GM12892 (cell line): ENCODE data around the gene SV2B.

Source experiments
- POLR2A ChIP-seq: IDR thresholded peaks from 2 replicates; pipeline ENCODE4 v1.6.1; 2011; ENCODE audit warnings: low read depth, low read length, control low read depth
- TAF1 ChIP-seq: IDR thresholded peaks from 2 replicates; pipeline ENCODE4 v1.6.1; 2011; ENCODE audit warnings: low read depth, mild to moderate bottlenecking, control low read depth, low read length, borderline replicate concordance

- TF ChIP-seq TAF1, result no peak
- TF ChIP-seq POLR2A, result no peak
Measured at GRCh38 chr15:91259077-91259476, 159.0 kb downstream of the SV2B start.
